Activated CD4-positive, alpha-beta T cell treated with anti-CD3 and anti-CD28 coated beads, Interleukin-2, amount 50 U/mL, for 4 hours (primary cell): ENCODE data around the gene SYNJ2BP.
"Not testable (repeated sequence)": the region's sequence is repeated elsewhere in the genome, so short reads cannot be mapped to it uniquely, and the experiment has no call there.

Source experiments
- DNase-seq, 2 experiments: peaks; one replicate each; pipeline ENCODE4 v3.0.0-alpha.2; 2020

SYNJ2BP gene

GRCh38 chr14:70416725-70417349 is at the start of gene SYNJ2BP:
Gene SYNJ2BP (minus strand): TSS chr14:70417090. CDS start chr14:70416963, 127 bp downstream.
- peak; percentile 53 for DNase-seq

GRCh38 chr14:70454731-70455130 is 37.8 kb upstream of the SYNJ2BP start:
- DNase-seq, result no peak

GRCh38 chr14:70451874-70452273 is 35.0 kb upstream of the SYNJ2BP start, which contains the start of gene ADAM21:
Gene ADAM21 (plus strand): TSS chr14:70452174. CDS start chr14:70457500, 5,326 bp downstream.
- no peak for DNase-seq

- no peak for DNase-seq
Observed at GRCh38 chr14:70448633-70449340, 31.9 kb upstream of the SYNJ2BP start.

- DNase-seq, result no peak
Observed at GRCh38 chr14:70442750-70443149, 25.9 kb upstream of the SYNJ2BP start.

GRCh38 chr14:70441641-70442040 is 24.8 kb upstream of the SYNJ2BP start:
- no peak for DNase-seq

- DNase-seq, result no peak
Observed at GRCh38 chr14:70436867-70437266, 20.0 kb upstream of the SYNJ2BP start.

GRCh38 chr14:70426555-70426954 is 9.7 kb upstream of the SYNJ2BP start:
- DNase-seq, result not testable (repeated sequence)

GRCh38 chr14:70425354-70425753 is 8.5 kb upstream of the SYNJ2BP start:
- DNase-seq, result no peak

GRCh38 chr14:70422538-70422937 is 5.6 kb upstream of the SYNJ2BP start:
- DNase-seq, result no peak

GRCh38 chr14:70419270-70419931 is 2.5 kb upstream of the SYNJ2BP start:
- DNase-seq, result not testable (repeated sequence)

GRCh38 chr14:70416338-70416724 is 559 bp downstream of the SYNJ2BP start:
- DNase-seq, result no peak

GRCh38 chr14:70415788-70416187 is 1.1 kb downstream of the SYNJ2BP start:
- no peak for DNase-seq

GRCh38 chr14:70407621-70408020 is 9.3 kb downstream of the SYNJ2BP start:
- no peak for DNase-seq

GRCh38 chr14:70406216-70406615 is 10.7 kb downstream of the SYNJ2BP start:
- DNase-seq, result not testable (repeated sequence)

GRCh38 chr14:70403335-70403734 is 13.6 kb downstream of the SYNJ2BP start:
- DNase-seq, result not testable (repeated sequence)

GRCh38 chr14:70401643-70402042 is 15.2 kb downstream of the SYNJ2BP start:
- no peak for DNase-seq

GRCh38 chr14:70398706-70399431 is 18.0 kb downstream of the SYNJ2BP start:
- no peak for DNase-seq

GRCh38 chr14:70398280-70398679 is 18.6 kb downstream of the SYNJ2BP start:
- no peak for DNase-seq

- DNase-seq, result no peak
Observed at GRCh38 chr14:70397746-70398145, 19.1 kb downstream of the SYNJ2BP start.

- no peak for DNase-seq
Observed at GRCh38 chr14:70394674-70395306, 22.1 kb downstream of the SYNJ2BP start.

- no peak for DNase-seq
Observed at GRCh38 chr14:70392676-70393075, 24.2 kb downstream of the SYNJ2BP start.
